ENCODE data around the gene RASGRP2.

RASGRP2 gene

GRCh38 chr11:64755681-64756361 is 11.9 kb upstream of the RASGRP2 start:
- no peak for DNase-seq (ENCODE audit: low spot score)

- no peak for DNase-seq (ENCODE audit: low spot score)
Measured at GRCh38 chr11:64754919-64755662, 11.1 kb upstream of the RASGRP2 start.

GRCh38 chr11:64754124-64754918 is 10.4 kb upstream of the RASGRP2 start:
- DNase-seq (ENCODE audit: low spot score), result no peak

- no peak for DNase-seq (ENCODE audit: low spot score)
Measured at GRCh38 chr11:64753380-64754123, 9.6 kb upstream of the RASGRP2 start.

- no peak for DNase-seq (ENCODE audit: low spot score)
Measured at GRCh38 chr11:64753019-64753379, 9.1 kb upstream of the RASGRP2 start.

- no peak for DNase-seq (ENCODE audit: low spot score)
Measured at GRCh38 chr11:64752175-64752970, 8.4 kb upstream of the RASGRP2 start.

- no peak for DNase-seq (ENCODE audit: low spot score)
Measured at GRCh38 chr11:64751580-64751979, 7.6 kb upstream of the RASGRP2 start.

GRCh38 chr11:64751136-64751535 is 7.2 kb upstream of the RASGRP2 start:
- no peak for DNase-seq (ENCODE audit: low spot score)

GRCh38 chr11:64750361-64751054 is 6.6 kb upstream of the RASGRP2 start:
- no peak for DNase-seq (ENCODE audit: low spot score)

- no peak for DNase-seq (ENCODE audit: low spot score)
Measured at GRCh38 chr11:64747961-64748665, 4.2 kb upstream of the RASGRP2 start.

- DNase-seq (ENCODE audit: low spot score), result no peak
Measured at GRCh38 chr11:64746486-64746885, 2.5 kb upstream of the RASGRP2 start.

GRCh38 chr11:64745521-64746328 is 1.8 kb upstream of the RASGRP2 start:
- DNase-seq (ENCODE audit: low spot score), result peak; percentile 90

- peak; percentile 89 for DNase-seq (ENCODE audit: low spot score)
Measured at GRCh38 chr11:64745189-64745520, 1.2 kb upstream of the RASGRP2 start.

GRCh38 chr11:64744544-64745188 is 724 bp upstream of the RASGRP2 start:
- DNase-seq (ENCODE audit: low spot score), result peak; percentile 64

- DNase-seq (ENCODE audit: low spot score), result peak; percentile 68
Measured at GRCh38 chr11:64742889-64743590, 902 bp downstream of the RASGRP2 start.

GRCh38 chr11:64742087-64742888 is 1.7 kb downstream of the RASGRP2 start:
- no peak for DNase-seq (ENCODE audit: low spot score)

GRCh38 chr11:64741375-64742086 is 2.4 kb downstream of the RASGRP2 start:
- DNase-seq (ENCODE audit: low spot score), result no peak

All from NAMALWA (cell line).